Panc1 (cell line): ENCODE data around the gene MAGEC3. TPM values are rescaled to one million over a fixed set of nuclear protein-coding genes. Genes with fewer than 3 reads are reported as not detected.

Experiments used
- ATAC-seq: fragments of 200-7000 bp; cut with Tn5 transposase; 2 replicates; pipeline ENCODE4 v1.9.1; 2020; ENCODE audit warnings: mild to moderate bottlenecking, moderate library complexity
- BruUV-seq: library from RNA; stranded (reverse); fragments of 400-500 nt; replicated peaks from 2 replicates; lab custom pipeline; 2021; lab: Mats Ljungman, UMichigan
- CTCF ChIA-PET: fragments of 300-600 bp; sonication (Branson Sonifier 250); formaldehyde crosslinking; loops from one replicate; lab custom pipeline; 2022; ENCODE audit warnings: antibody characterized with exemption; lab: Charles Lee
- POLR2A ChIA-PET: fragments of 300-600 bp; sonication (Branson Sonifier 250); formaldehyde crosslinking; loops from one replicate; lab custom pipeline; 2022; ENCODE audit warnings: antibody characterized with exemption; lab: Charles Lee
- DNase-seq: peaks from one replicate; pipeline ENCODE4 v3.0.0-alpha.2; 2010; ENCODE audit warnings: low read depth, low spot score
- H3K27ac ChIP-seq: 2 replicates; pipeline ENCODE4 v1.5.1; 2011; ENCODE audit warnings: mild to moderate bottlenecking, low read length, inconsistent platforms
- H3K27me3 ChIP-seq: fragments of 200-500 bp; sonication (Bioruptor generic); 2 replicates; pipeline ENCODE4 v1.6.0; 2014; ENCODE audit warnings: low read length, inconsistent platforms; ENCODE audit not compliant: control insufficient read depth, insufficient read depth
- H3K36me3 ChIP-seq: fragments of 200-500 bp; sonication (Bioruptor generic); 2 replicates; pipeline ENCODE4 v1.5.1; 2014; ENCODE audit warnings: inconsistent platforms, mild to moderate bottlenecking, low read length, moderate library complexity; ENCODE audit not compliant: control insufficient read depth, insufficient read depth
- H3K4me1 ChIP-seq: 2 replicates; pipeline ENCODE4 v1.5.1; 2011; ENCODE audit warnings: inconsistent platforms, mild to moderate bottlenecking, low read length, moderate library complexity; ENCODE audit not compliant: control insufficient read depth, insufficient read depth
- H3K4me3 ChIP-seq, 2 experiments: 2 replicates each; pipeline ENCODE4 v1.5.1; 2011 to 2012; ENCODE audit warnings: low read depth in 2 of 2, low read length in 2 of 2, mild to moderate bottlenecking in 2 of 2, inconsistent platforms in 1 of 2, moderate library complexity in 1 of 2
- H3K9me3 ChIP-seq: fragments of 200-500 bp; sonication (Bioruptor generic); 2 replicates; pipeline ENCODE4 v1.5.1; 2014; ENCODE audit warnings: low read depth, mild to moderate bottlenecking, inconsistent platforms, low read length, moderate library complexity; ENCODE audit not compliant: control insufficient read depth, insufficient read depth
- POLR2AphosphoS5 ChIP-seq: IDR thresholded peaks from 2 replicates; pipeline ENCODE4 v1.6.1; 2012; ENCODE audit warnings: mild to moderate bottlenecking, low read depth, low read length, moderate library complexity
- SIN3A ChIP-seq: IDR thresholded peaks from 2 replicates; pipeline ENCODE4 v1.6.1; 2012; ENCODE audit warnings: low read depth, mild to moderate bottlenecking, low read length, moderate library complexity, borderline replicate concordance; ENCODE audit not compliant: insufficient read depth
- TCF7L2 ChIP-seq: IDR thresholded peaks from 2 replicates; pipeline ENCODE4 v1.6.1; 2011; ENCODE audit warnings: mild to moderate bottlenecking, low read depth, low read length, inconsistent platforms
- in situ Hi-C: cut with HindIII; loops from 2 replicates; pipeline ENCODE4 v1.10.0; 2016; ENCODE audit warnings: low sequenced_read_pairs, low pct_unique_long_range_greater_than_20kb
- intact Hi-C: fragments of 100-400 bp; cut with micrococcal nuclease; formaldehyde crosslinking; loops from one replicate; pipeline ENCODE4 v1.10.0; 2022; ENCODE audit not compliant: unreplicated experiment
- total RNA-seq: library from RNA; stranded (reverse); gene quantifications from one replicate; pipeline ENCODE4 v1.2.1, GENCODE V29; 2021; ENCODE audit not compliant: unreplicated experiment
- TF ChIP-seq, protein P1 (sequence below), 2 experiments: IDR thresholded peaks; 2 replicates each; pipeline ENCODE4 v1.6.1; 2011 to 2012; ENCODE audit warnings: low read depth in 2 of 2, control low read depth in 1 of 2, low read length in 1 of 2, mild to moderate bottlenecking in 1 of 2, moderate library complexity in 1 of 2; ENCODE audit not compliant: insufficient read depth in 1 of 2
- TF ChIP-seq, protein P2 (sequence below): fragments of 450-650 bp; IDR thresholded peaks from 2 replicates; pipeline ENCODE4 v1.5.1; 2017; ENCODE audit warnings: mild to moderate bottlenecking

Gene MAGEC3
- total RNA-seq, 1 experiment from 2014 or later = not detected

DNA sequence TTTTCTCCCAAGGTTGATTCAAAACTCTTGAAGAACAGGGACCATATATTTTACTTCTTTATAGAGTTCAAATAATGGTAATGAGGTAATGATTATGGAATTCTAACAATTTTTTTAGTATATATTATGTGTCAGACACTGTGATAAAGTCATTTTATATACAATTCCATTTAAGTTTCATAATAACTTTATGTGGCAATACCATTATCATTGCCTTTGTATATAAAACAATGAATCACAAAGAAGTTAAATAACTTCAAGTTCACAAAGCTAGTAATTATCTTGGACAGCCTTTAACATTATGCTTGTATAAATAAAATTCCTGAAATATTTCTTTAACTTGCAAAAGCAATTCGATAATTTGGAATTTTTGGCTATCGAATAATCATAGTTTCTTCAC, 86.2 kb downstream of the MAGEC3 start:
- DNase-seq = no peak
- Histone ChIP-seq H3K27me3 (no peaks in the 10 kb centered on the region), H3K27ac (no peak overlapping the region), H3K4me1 (no peaks in the 10 kb centered on the region), H3K4me3 (no peak overlapping the region), H3K9me3 (no peaks in the 10 kb centered on the region), H3K36me3 (no peaks in the 10 kb centered on the region)
- BruUV-seq = no TSS peak
- intact Hi-C loops = no loop called here
- in situ Hi-C loops = no loop called here
- ATAC-seq = no peak
- TF ChIP-seq, protein P1, sequence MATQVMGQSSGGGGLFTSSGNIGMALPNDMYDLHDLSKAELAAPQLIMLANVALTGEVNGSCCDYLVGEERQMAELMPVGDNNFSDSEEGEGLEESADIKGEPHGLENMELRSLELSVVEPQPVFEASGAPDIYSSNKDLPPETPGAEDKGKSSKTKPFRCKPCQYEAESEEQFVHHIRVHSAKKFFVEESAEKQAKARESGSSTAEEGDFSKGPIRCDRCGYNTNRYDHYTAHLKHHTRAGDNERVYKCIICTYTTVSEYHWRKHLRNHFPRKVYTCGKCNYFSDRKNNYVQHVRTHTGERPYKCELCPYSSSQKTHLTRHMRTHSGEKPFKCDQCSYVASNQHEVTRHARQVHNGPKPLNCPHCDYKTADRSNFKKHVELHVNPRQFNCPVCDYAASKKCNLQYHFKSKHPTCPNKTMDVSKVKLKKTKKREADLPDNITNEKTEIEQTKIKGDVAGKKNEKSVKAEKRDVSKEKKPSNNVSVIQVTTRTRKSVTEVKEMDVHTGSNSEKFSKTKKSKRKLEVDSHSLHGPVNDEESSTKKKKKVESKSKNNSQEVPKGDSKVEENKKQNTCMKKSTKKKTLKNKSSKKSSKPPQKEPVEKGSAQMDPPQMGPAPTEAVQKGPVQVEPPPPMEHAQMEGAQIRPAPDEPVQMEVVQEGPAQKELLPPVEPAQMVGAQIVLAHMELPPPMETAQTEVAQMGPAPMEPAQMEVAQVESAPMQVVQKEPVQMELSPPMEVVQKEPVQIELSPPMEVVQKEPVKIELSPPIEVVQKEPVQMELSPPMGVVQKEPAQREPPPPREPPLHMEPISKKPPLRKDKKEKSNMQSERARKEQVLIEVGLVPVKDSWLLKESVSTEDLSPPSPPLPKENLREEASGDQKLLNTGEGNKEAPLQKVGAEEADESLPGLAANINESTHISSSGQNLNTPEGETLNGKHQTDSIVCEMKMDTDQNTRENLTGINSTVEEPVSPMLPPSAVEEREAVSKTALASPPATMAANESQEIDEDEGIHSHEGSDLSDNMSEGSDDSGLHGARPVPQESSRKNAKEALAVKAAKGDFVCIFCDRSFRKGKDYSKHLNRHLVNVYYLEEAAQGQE (IDR thresholded peaks at IDR 0.05; ENCODE audit: insufficient read depth in 1 of 2, low read depth in 2 of 2, low read length in 1 of 2) = no peak
- TF ChIP-seq TCF7L2 = no peak
- no peak for TF ChIP-seq POLR2AphosphoS5
- ChIA-PET POLR2A (no interaction called here), CTCF (no interaction called here)

DNA sequence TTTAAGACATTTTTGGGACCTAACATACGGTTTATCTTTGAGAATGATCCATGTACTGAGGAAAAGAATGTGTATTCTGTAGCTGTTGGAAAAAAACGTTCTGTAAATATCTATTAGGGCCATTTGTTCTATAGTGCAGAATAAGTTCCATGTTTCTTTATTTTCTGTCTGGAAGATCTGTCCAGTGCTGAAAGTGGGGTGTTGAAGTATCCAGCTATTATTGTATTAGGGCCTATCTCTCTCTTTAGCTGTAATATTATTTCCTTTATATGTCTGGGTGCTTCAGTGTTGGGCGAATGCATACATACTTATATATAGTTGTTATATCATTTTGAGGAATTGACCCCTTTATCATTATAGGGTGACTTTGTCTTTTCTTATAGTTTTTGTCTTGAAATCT, 90.3 kb downstream of the MAGEC3 start:
- no peak overlapping the region for H3K4me3 ChIP-seq
- ChIA-PET POLR2A (no interaction called here), CTCF (no interaction called here)
- H3K27ac ChIP-seq = no peak overlapping the region
- TF ChIP-seq TCF7L2 = no peak
- TF ChIP-seq, protein P1 (IDR thresholded peaks at IDR 0.05; ENCODE audit: insufficient read depth in 1 of 2, low read depth in 2 of 2, low read length in 1 of 2) = peak in 1 of 2 experiments; percentile 63; a peak in 2 of 4 replicates
- H3K36me3 ChIP-seq = no peaks in the 10 kb centered on the region
- intact Hi-C loops = no loop called here
- no peaks in the 10 kb centered on the region for H3K27me3 ChIP-seq
- BruUV-seq = no TSS peak
- DNase-seq (no peak), ATAC-seq (no peak)
- H3K4me1 ChIP-seq = no peaks in the 10 kb centered on the region
- H3K9me3 ChIP-seq = no peaks in the 10 kb centered on the region
- in situ Hi-C loops = no loop called here

DNA sequence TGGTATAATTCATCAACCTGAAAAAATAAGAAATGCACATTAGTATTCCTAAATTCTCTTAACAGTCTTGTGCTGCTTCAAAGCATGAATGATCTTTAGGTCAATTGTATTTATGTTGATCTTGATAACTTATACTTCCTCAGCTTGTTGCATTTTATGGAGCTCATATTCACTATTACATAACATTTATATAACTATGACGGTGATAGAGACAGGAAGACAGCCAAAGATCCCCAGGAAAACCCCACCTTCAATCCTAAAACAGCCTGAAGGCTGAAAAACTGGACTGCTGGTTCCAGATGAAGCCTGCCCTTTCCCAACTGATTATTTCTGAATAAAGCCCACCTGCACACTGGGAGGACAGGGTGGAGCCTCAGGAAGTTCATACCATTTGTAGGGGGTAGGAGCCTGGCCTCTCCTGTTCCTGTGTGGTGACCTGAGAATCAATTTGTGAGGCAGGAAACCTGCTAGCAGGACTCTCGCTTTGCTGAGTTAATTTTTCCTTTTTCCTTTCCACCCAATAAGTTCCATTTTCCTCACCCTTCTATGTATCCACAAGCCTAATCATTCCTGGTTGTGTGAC, 96.0 kb downstream of the MAGEC3 start:
- Histone ChIP-seq H3K4me1 (no peaks in the 10 kb centered on the region), H3K36me3 (no peaks in the 10 kb centered on the region), H3K27me3 (no peaks in the 10 kb centered on the region), H3K9me3 (peaks cover 7% of the 10 kb centered on the region; the same call in 1 of the 2 replicates), H3K4me3 (no peak overlapping the region), H3K27ac (no peak overlapping the region)
- ChIA-PET CTCF (no interaction called here), POLR2A (no interaction called here)
- no peak for TF ChIP-seq SIN3A
- TF ChIP-seq, protein P2, sequence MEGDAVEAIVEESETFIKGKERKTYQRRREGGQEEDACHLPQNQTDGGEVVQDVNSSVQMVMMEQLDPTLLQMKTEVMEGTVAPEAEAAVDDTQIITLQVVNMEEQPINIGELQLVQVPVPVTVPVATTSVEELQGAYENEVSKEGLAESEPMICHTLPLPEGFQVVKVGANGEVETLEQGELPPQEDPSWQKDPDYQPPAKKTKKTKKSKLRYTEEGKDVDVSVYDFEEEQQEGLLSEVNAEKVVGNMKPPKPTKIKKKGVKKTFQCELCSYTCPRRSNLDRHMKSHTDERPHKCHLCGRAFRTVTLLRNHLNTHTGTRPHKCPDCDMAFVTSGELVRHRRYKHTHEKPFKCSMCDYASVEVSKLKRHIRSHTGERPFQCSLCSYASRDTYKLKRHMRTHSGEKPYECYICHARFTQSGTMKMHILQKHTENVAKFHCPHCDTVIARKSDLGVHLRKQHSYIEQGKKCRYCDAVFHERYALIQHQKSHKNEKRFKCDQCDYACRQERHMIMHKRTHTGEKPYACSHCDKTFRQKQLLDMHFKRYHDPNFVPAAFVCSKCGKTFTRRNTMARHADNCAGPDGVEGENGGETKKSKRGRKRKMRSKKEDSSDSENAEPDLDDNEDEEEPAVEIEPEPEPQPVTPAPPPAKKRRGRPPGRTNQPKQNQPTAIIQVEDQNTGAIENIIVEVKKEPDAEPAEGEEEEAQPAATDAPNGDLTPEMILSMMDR = no peak
- TF ChIP-seq TCF7L2 = no peak
- no peak for TF ChIP-seq POLR2AphosphoS5
- TF ChIP-seq, protein P1 (IDR thresholded peaks at IDR 0.05; ENCODE audit: insufficient read depth in 1 of 2, low read depth in 2 of 2, low read length in 1 of 2) = no peak
- DNase-seq (no peak), ATAC-seq (no peak)
- BruUV-seq = no TSS peak
- in situ Hi-C loops = no loop called here
- intact Hi-C loops = no loop called here
